Panc1 (cell line): Measurements from ENCODE around the gene NDUFV1. TPM values are rescaled to one million over a fixed set of nuclear protein-coding genes. Genes with fewer than 3 reads are reported as not detected.
A peak's percentile ranks its signal among the peaks of the same experiment; 100 is the strongest.

Experiments used
- ATAC-seq: fragments of 200-7000 bp; cut with Tn5 transposase; 2 replicates; pipeline ENCODE4 v1.9.1; 2020; ENCODE audit warnings: mild to moderate bottlenecking, moderate library complexity
- BruUV-seq: library from RNA; stranded (reverse); fragments of 400-500 nt; replicated peaks from 2 replicates; lab custom pipeline; 2021; lab: Mats Ljungman, UMichigan
- CTCF ChIA-PET: fragments of 300-600 bp; sonication (Branson Sonifier 250); formaldehyde crosslinking; loops from one replicate; lab custom pipeline; 2022; ENCODE audit warnings: antibody characterized with exemption; lab: Charles Lee
- POLR2A ChIA-PET: fragments of 300-600 bp; sonication (Branson Sonifier 250); formaldehyde crosslinking; loops from one replicate; lab custom pipeline; 2022; ENCODE audit warnings: antibody characterized with exemption; lab: Charles Lee
- DNase-seq: peaks from one replicate; pipeline ENCODE4 v3.0.0-alpha.2; 2010; ENCODE audit warnings: low read depth, low spot score
- H3K27ac ChIP-seq: 2 replicates; pipeline ENCODE4 v1.5.1; 2011; ENCODE audit warnings: mild to moderate bottlenecking, low read length, inconsistent platforms
- H3K27me3 ChIP-seq: fragments of 200-500 bp; sonication (Bioruptor generic); 2 replicates; pipeline ENCODE4 v1.6.0; 2014; ENCODE audit warnings: low read length, inconsistent platforms; ENCODE audit not compliant: control insufficient read depth, insufficient read depth
- H3K36me3 ChIP-seq: fragments of 200-500 bp; sonication (Bioruptor generic); 2 replicates; pipeline ENCODE4 v1.5.1; 2014; ENCODE audit warnings: inconsistent platforms, mild to moderate bottlenecking, low read length, moderate library complexity; ENCODE audit not compliant: control insufficient read depth, insufficient read depth
- H3K4me1 ChIP-seq: 2 replicates; pipeline ENCODE4 v1.5.1; 2011; ENCODE audit warnings: inconsistent platforms, mild to moderate bottlenecking, low read length, moderate library complexity; ENCODE audit not compliant: control insufficient read depth, insufficient read depth
- H3K4me3 ChIP-seq, 2 experiments: 2 replicates each; pipeline ENCODE4 v1.5.1; 2011 to 2012; ENCODE audit warnings: low read depth in 2 of 2, low read length in 2 of 2, mild to moderate bottlenecking in 2 of 2, inconsistent platforms in 1 of 2, moderate library complexity in 1 of 2
- H3K9me3 ChIP-seq: fragments of 200-500 bp; sonication (Bioruptor generic); 2 replicates; pipeline ENCODE4 v1.5.1; 2014; ENCODE audit warnings: low read depth, mild to moderate bottlenecking, inconsistent platforms, low read length, moderate library complexity; ENCODE audit not compliant: control insufficient read depth, insufficient read depth
- POLR2AphosphoS5 ChIP-seq: IDR thresholded peaks from 2 replicates; pipeline ENCODE4 v1.6.1; 2012; ENCODE audit warnings: mild to moderate bottlenecking, low read depth, low read length, moderate library complexity
- SIN3A ChIP-seq: IDR thresholded peaks from 2 replicates; pipeline ENCODE4 v1.6.1; 2012; ENCODE audit warnings: low read depth, mild to moderate bottlenecking, low read length, moderate library complexity, borderline replicate concordance; ENCODE audit not compliant: insufficient read depth
- TCF7L2 ChIP-seq: IDR thresholded peaks from 2 replicates; pipeline ENCODE4 v1.6.1; 2011; ENCODE audit warnings: mild to moderate bottlenecking, low read depth, low read length, inconsistent platforms
- in situ Hi-C: cut with HindIII; loops from 2 replicates; pipeline ENCODE4 v1.10.0; 2016; ENCODE audit warnings: low sequenced_read_pairs, low pct_unique_long_range_greater_than_20kb
- intact Hi-C: fragments of 100-400 bp; cut with micrococcal nuclease; formaldehyde crosslinking; loops from one replicate; pipeline ENCODE4 v1.10.0; 2022; ENCODE audit not compliant: unreplicated experiment
- total RNA-seq: library from RNA; stranded (reverse); gene quantifications from one replicate; pipeline ENCODE4 v1.2.1, GENCODE V29; 2021; ENCODE audit not compliant: unreplicated experiment
- TF ChIP-seq, protein P1 (sequence below): fragments of 450-650 bp; IDR thresholded peaks from 2 replicates; pipeline ENCODE4 v1.5.1; 2017; ENCODE audit warnings: mild to moderate bottlenecking
- TF ChIP-seq, protein P2 (sequence below), 2 experiments: IDR thresholded peaks; 2 replicates each; pipeline ENCODE4 v1.6.1; 2011 to 2012; ENCODE audit warnings: low read depth in 2 of 2, control low read depth in 1 of 2, low read length in 1 of 2, mild to moderate bottlenecking in 1 of 2, moderate library complexity in 1 of 2; ENCODE audit not compliant: insufficient read depth in 1 of 2

NDUFV1 gene
- total RNA-seq, 1 experiment from 2014 or later, result 281 TPM

GRCh38 chr11:67615728-67616430, 9.1 kb downstream of the NDUFV1 start:
- POLR2A ChIA-PET, result no interaction called here

DNA sequence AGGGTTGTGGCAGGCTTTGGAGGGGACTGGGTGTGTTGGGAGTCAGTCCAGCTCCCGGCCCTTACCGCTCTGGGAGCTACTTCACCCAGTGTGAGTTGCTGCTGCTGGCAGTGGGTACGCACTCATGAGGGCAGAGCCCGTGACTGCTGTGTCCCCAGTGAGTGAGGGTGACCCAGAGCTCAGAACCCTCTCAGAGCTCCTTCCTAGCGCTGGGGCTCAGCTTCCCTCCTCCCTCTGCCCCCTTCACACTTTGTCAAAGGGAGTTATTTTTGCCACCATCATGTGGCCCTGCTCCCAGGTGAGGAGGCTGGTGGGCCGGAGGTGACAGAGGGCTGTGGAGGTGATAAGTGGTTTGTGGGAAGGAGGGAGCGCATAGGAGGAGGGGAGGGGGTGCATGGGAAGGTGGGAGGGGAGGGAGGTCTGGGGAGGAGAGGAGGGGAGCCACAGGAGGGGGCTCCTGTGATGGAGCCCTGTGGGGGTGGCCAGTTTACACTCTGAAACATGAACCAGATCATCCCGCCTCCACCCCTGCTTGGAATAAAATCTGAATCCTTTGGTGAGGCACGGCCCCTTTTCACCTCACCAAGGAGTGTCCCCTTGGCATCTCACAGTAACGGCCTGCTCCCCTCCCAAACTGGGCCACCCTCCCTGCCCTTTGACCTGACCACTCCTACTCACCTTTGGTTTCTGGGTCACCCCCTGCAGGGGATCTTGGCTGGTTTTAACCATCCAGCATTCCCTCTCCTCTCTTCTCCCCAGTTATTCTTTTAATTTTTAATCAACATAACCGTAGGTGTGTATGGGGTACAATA, 9.9 kb downstream of the NDUFV1 start:
- H3K36me3 ChIP-seq, result no peaks in the 10 kb centered on the region
- intact Hi-C loops, result no loop called here
- no peaks in the 10 kb centered on the region for H3K27me3 ChIP-seq
- CTCF ChIA-PET, result no interaction called here
- ATAC-seq (no peak), DNase-seq (no peak)
- POLR2A ChIA-PET, result no interaction called here
- no peaks in the 10 kb centered on the region for H3K9me3 ChIP-seq
- TF ChIP-seq, protein P1, sequence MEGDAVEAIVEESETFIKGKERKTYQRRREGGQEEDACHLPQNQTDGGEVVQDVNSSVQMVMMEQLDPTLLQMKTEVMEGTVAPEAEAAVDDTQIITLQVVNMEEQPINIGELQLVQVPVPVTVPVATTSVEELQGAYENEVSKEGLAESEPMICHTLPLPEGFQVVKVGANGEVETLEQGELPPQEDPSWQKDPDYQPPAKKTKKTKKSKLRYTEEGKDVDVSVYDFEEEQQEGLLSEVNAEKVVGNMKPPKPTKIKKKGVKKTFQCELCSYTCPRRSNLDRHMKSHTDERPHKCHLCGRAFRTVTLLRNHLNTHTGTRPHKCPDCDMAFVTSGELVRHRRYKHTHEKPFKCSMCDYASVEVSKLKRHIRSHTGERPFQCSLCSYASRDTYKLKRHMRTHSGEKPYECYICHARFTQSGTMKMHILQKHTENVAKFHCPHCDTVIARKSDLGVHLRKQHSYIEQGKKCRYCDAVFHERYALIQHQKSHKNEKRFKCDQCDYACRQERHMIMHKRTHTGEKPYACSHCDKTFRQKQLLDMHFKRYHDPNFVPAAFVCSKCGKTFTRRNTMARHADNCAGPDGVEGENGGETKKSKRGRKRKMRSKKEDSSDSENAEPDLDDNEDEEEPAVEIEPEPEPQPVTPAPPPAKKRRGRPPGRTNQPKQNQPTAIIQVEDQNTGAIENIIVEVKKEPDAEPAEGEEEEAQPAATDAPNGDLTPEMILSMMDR, result no peak
- TF ChIP-seq SIN3A (no peak), TCF7L2 (no peak), POLR2AphosphoS5 (no peak)
- TF ChIP-seq, protein P2, sequence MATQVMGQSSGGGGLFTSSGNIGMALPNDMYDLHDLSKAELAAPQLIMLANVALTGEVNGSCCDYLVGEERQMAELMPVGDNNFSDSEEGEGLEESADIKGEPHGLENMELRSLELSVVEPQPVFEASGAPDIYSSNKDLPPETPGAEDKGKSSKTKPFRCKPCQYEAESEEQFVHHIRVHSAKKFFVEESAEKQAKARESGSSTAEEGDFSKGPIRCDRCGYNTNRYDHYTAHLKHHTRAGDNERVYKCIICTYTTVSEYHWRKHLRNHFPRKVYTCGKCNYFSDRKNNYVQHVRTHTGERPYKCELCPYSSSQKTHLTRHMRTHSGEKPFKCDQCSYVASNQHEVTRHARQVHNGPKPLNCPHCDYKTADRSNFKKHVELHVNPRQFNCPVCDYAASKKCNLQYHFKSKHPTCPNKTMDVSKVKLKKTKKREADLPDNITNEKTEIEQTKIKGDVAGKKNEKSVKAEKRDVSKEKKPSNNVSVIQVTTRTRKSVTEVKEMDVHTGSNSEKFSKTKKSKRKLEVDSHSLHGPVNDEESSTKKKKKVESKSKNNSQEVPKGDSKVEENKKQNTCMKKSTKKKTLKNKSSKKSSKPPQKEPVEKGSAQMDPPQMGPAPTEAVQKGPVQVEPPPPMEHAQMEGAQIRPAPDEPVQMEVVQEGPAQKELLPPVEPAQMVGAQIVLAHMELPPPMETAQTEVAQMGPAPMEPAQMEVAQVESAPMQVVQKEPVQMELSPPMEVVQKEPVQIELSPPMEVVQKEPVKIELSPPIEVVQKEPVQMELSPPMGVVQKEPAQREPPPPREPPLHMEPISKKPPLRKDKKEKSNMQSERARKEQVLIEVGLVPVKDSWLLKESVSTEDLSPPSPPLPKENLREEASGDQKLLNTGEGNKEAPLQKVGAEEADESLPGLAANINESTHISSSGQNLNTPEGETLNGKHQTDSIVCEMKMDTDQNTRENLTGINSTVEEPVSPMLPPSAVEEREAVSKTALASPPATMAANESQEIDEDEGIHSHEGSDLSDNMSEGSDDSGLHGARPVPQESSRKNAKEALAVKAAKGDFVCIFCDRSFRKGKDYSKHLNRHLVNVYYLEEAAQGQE (IDR thresholded peaks at IDR 0.05; ENCODE audit: insufficient read depth in 1 of 2, low read depth in 2 of 2, low read length in 1 of 2), result no peak
- no peak overlapping the region for H3K4me3 ChIP-seq
- BruUV-seq, result no TSS peak
- in situ Hi-C loops, result no loop called here
- H3K4me1 ChIP-seq, result peaks cover 11% of the 10 kb centered on the region
- no peak overlapping the region for H3K27ac ChIP-seq

More at GRCh38 chr11:67615728-67616430, 9.1 kb downstream of the NDUFV1 start:
- H3K4me1 ChIP-seq, result peaks cover 11% of the 10 kb centered on the region
- no peaks in the 10 kb centered on the region for H3K36me3 ChIP-seq
- CTCF ChIA-PET, result no interaction called here
- TF ChIP-seq, protein P1, result peak; percentile 73
- TF ChIP-seq SIN3A, result no peak
- no TSS peak for BruUV-seq
- no peak overlapping the region for H3K4me3 ChIP-seq
- intact Hi-C loops, result no loop called here
- no peaks in the 10 kb centered on the region for H3K9me3 ChIP-seq
- no peak overlapping the region for H3K27ac ChIP-seq
- no peaks in the 10 kb centered on the region for H3K27me3 ChIP-seq
- ATAC-seq (no peak; the same call in 1 of the 2 replicates), DNase-seq (no peak)
- in situ Hi-C loops, result no loop called here
